HG03571 (cell line): Measurements from ENCODE around the gene NDUFS7.

ENCODE experiments used
- ATAC-seq: cut with Tn5 transposase; IDR thresholded peaks from one replicate; pipeline ENCODE4 v1.9.1; 2021; ENCODE audit not compliant: unreplicated experiment

The NDUFS7 gene

DNA sequence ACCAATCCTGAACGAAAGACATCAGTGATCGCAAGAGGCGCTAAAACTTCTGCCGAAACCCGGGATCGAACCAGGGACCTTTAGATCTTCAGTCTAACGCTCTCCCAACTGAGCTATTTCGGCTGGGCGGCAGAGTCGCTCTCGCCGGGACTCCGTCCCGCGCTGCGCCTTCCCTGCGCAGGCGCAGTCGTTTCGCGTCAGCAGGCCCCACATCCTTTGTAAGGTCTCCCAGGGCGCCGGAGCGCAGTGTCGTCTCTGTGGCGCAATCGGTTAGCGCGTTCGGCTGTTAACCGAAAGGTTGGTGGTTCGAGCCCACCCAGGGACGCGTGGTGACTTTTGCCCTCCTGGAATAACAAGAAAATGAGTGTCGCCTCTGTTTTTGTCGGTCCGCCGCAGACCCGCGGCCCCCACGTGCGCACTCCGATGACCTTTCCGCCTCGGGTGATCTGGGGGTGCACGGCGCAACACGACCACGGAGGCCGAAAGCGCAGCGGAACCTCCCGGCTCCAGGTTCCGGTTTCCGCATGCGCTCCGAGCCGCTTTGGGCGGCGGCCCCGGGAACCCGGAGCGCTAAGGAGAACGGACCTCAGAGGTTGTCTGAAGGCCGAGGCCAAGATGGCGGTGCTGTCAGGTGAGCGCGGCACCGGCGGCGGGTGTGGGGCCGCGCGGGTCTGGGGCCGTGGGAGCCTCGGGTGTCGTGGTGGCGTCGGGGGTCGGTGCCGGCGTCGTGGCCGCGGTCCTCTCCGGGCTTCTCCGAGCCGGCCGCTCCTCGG lies at the start of gene NDUFS7:
Gene NDUFS7, plus strand, starts transcription at position 596 of the 773 bp plus-strand sequence. Its CDS starts 20 bp downstream, at position 616.
- peak; percentile 65 for ATAC-seq

DNA sequence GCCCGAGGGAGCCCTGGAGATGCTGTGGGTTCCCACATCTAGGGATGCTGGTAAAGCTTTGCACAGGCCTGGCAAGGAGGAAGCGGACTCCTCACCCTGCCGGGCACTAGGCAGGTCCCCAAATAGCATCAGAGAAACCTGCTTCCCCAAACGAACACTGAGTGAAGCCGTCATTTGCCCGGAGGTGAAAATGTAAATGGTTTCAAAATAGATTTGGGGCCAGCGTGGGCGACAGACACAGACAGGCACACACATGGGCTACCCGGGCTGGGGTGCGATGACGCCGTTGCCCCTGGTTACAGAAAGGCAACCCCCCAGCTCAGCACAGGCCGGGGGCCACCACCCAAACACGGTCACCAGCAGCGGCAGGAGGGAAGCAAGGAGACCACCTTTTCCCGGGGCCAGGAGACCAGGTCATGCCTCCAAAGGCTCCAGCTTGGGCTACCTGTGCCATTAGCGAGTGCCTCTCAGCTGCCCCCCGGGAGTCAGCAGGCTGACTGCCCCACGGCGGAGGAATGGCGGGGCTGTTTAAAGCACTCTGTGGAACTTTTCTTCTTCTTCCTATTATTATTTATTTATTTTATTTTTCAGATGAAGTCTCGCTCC lies 47.5 kb upstream of the NDUFS7 start:
- ATAC-seq = no peak

DNA sequence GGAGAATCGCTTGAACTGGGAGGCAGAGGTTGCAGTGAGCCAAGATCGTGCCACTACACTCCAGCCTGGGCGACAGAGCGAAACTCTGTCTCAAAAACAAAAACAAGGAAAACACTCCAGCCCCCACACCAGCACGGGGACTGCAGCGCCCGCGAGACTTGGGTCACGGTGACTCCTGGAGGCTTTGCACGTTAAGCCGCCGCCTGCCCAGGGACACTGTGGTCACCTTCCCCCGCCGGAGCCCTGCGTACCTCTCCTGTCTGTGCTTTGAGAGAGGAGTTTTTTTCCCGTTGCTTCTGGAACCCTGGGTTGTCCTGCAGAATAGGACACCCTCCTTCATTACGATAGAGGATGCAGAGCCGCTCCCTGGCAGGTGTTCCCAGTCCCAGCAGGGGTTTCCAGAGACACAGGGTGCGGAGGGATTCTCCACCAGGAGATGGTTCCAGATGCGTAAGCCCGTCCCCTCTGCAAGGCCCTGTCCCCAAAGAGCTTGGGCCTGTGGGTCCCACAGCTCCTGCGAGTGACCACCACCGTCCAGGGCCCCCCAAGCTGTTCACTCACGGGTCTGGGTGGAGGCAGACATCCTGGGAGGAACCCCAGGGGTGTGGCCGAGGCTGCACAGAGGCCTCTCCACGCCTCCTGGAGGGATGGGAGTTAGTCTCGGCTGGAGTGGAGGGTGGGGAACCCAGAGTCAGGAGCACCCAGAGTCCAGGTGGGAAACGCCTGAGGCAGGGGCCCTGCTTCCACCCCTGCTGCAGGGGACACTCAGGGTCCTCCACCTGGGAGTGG lies 42.8 kb upstream of the NDUFS7 start:
- no peak for ATAC-seq

DNA sequence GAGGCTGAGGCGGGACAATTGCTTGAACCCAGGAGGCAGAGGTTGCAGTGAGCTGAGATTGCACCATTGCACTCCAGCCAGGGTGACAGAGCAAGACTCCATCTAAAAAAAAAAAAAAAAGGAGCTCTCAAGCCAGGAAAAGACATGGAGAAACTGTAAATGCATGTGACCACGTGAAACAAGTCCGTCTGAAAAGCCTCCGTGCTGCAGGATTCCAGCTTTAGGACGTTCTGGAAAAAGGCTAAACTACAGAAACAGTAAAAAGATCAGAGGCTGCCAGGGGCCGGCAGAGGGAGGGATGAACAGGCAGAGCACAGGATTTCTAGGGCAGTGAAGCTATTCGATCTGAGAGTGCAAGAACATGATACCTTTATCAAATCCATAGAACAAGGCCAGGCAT lies 40.7 kb upstream of the NDUFS7 start:
- ATAC-seq = no peak

DNA sequence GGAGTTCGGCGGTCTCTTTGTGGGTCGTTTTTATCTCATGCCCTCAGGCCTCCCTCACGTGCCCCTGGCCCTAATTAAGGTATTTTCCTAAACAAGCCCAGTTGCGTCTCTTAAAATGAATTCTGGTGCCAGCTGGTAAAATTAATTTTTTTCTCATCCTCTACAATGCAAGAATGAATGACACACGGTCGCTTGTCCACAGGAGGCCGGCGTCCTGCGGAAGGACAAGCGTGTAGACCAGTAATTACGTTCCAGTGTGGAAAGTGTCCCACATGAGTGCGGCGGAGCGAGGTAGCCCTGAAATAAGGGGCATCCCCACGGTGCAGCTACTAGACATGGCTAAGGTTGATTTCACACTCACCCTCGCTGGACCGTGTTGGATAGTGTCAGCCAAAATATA lies 34.5 kb upstream of the NDUFS7 start:
- ATAC-seq = no peak

DNA sequence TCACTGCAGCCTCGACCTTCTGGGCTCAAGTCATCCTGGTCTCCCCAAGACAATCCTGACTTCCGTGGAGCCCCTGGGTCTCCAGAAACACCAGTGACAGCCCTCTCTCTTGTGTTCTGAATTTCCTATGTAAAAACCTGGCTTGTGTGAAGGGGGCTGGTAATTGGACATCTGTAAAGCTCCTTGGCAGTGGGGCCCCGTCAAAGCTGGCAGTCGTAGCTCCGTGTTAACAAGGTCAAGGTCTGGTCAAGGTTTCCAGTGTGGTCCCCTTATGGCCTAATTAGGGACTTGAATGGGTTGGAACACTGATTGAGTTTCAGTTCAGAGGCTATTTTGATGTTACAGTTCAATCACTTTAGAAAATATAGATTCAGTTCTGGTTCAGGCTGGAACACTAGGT lies 32.8 kb upstream of the NDUFS7 start:
- ATAC-seq = no peak

DNA sequence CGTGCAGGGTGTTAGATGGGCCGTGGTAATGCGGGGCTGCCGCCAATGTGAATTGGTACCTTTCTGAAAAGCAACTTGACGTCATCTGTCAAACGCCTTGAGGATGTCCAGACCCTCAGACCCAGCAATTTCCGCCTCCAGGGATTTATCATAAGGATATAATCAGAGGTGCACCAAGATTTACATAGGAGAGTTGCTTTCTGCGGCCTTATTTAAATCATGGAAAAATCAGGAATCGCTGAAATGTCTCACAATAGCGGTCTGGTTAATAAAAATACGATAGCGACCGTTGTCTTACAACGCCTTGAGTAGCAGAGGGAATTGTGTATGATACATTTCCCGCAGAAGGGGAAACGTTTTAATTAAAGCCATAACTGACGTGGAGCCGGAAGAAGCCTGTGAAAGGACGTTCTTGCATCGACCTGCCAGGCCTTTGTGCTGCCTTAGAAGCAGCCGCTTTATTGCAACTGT lies 32.3 kb upstream of the NDUFS7 start:
- no peak for ATAC-seq

DNA sequence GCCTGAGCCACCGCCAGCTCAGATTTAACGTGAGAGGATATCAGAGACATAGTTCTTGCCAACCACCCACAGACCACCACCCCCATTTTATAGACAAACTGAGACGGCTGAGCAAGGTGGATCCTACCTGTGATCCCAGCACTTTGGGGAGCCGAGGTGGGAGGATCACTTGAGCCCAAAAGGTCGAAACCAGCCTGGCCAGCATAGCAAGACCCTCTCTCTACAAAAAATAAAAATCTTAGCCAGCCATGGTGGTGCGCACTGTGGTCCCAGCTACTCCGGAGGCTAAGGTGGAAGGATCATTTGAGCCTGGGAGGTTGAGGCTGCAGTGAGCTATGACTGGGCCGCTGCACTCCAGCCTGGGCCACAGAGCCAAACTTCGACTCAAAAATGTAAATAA lies 30.6 kb upstream of the NDUFS7 start:
- ATAC-seq = no peak

DNA sequence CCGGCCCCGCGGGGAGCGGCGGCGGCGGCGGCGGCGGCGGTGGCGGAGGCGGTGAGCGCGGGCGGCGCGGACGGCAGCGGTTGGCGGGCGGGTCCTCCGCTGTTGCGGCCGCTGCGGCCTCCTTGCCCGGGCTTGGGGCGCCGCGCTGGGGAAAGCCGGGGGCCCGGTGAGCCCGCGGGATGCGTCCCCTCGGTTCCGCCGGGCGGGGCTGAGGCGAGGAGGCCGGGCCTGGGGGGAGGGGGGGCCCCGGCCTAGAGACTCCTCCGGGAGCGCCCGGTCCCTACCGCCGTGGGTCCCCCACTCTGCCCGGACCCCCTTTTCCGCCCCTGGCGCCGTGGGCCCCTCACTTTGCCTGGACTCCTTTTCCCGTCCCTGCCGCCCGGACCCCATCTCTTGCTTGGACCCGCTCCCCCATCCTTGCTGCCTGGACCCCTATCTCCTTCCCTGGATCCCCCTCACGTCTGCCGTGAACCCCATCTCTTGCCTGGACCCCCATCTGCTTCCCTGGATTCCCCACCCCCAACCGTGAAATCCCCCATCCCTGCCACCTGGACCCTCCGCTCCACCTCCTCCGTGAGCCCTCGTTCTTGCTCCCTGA lies 28.6 kb upstream of the NDUFS7 start:
- ATAC-seq = no peak

DNA sequence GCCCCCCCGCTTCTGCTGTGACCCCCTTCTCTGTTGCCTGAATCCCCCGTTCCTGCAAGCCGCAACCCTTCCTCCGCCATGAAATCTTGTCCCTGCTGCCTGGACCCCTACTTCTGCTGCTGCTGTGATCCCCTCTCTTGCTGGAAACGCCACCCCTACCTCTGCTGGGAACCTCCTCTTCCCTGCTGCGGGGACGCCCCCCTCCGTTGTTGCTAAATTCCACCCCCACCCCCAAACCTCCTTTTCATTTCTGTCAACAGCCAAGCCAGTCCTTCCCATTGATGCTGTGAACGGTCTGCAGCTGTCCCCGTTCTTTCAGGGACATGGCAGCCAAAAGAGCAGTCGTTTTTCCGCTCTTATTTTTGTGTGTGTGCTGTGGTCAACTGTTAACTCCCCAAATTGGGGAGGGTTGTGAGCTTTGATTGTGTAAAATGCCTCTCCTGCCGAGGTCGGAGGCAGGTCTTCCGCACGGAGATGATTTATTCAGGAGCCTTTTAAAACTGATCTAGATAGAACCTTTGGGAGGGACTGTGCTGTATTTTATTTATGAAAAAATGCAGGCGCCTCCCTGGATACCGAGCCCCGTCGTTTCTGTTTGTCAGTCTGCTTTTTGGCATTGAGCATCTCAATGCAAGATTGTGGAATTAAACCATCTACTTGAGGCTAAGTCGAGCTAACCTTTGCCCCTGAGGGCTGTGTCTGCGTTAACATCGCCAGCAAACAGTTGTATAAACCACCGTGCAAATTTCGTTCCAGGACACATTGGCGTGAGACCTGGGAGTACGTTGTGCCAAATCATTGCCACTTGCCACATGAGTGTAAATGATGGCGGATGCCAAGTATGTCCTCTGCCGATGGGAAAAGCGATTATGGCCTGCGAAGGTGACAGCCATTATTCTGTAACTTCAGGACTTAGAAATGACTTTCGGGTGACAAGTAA lies 27.9 kb upstream of the NDUFS7 start:
- no peak for ATAC-seq

DNA sequence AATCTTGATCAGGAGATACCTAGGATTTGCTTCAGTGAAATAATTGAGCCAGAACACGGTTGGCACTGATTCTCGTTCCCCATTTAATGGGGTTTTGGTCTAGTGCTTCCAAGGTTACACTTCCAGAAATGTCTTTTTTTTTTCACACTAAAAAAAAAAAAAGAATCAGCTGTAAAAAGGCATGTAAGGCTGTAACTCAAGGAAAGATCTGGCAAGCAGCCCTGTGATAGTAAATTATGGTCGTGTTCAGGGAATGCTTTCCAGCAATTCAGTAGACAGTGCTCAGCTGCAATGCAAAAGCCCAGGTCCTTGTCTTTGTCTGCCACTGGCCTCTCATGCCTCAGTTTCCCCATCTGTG lies 27.2 kb upstream of the NDUFS7 start:
- no peak for ATAC-seq

DNA sequence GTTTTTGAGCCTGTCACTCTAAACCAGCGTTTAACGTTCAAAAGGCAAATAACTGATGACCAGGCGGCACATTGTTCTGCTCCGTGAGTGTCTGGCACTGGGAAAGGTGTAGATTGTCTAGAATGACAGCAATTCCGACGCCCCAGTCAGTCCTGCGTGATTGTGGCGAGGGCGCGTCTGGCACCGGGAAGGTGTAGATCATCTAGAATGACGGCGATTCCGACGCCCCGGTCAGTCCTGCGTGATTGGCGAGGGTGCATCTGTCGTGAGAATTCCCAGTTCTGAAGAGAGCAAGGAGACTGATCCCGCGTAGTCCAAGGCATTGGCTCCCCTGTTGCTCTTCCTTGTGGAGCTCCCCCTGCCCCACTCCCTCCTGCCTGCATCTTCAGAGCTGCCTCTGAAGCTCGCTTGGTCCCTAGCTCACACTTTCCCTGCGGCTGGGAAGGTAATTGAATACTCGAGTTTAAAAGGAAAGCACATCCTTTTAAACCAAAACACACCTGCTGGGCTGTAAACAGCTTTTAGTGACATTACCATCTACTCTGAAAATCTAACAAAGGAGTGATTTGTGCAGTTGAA lies 26.1 kb upstream of the NDUFS7 start:
- ATAC-seq = no peak

DNA sequence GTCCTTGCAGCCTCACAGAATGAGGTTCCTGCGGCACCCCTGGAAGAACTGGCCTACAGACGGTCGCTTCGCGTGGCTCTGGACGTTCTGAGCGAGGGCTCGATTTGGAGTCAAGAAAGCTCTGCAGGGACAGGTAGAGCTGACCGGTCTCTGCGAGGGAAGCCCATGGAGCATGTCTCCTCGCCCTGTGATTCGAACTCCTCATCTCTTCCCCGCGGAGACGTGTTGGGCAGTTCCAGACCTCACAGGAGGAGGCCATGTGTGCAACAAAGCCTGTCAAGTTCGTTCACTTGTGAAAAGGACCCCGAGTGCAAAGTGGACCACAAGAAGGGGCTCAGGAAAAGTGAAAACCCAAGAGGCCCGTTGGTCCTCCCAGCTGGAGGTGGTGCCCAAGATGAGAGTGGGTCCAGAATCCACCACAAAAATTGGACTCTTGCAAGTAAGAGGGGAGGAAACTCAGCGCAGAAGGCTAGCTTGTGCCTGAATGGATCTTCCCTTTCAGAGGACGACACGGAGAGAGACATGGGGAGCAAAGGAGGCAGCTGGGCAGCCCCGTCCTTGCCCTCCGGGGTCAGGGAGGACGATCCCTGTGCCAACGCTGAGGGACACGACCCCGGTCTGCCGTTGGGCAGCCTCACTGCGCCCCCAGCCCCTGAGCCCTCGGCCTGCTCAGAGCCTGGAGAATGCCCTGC lies 23.4 kb upstream of the NDUFS7 start:
- ATAC-seq = no peak

DNA sequence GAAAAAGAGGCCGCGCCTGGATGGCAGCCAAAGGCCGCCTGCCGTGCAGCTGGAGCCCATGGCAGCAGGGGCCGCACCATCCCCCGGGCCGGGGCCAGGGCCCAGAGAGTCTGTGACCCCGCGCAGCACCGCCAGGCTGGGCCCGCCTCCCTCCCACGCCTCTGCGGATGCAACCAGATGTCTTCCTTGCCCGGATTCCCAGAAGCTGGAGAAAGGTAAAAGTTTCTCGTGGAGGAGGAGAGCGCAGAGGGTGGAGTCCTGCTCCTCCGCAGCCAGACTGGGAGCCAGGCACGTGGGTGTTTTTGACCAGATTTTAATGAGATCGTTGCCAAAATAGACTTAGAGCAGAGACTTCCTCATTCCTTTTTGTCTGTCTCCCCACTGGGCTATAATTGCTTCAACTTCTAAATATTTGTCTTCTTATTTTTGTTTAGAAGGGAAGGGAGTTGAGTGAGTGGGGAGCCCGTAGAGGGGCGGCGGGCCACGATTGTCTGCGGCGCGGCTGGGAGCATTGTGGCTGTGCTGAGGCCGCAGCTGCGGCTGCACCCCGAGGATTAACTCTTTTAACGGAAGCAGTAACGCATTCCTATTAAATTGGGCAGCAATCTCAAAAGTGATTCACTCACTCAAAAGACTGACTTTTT lies 22.8 kb upstream of the NDUFS7 start:
- ATAC-seq = no peak

DNA sequence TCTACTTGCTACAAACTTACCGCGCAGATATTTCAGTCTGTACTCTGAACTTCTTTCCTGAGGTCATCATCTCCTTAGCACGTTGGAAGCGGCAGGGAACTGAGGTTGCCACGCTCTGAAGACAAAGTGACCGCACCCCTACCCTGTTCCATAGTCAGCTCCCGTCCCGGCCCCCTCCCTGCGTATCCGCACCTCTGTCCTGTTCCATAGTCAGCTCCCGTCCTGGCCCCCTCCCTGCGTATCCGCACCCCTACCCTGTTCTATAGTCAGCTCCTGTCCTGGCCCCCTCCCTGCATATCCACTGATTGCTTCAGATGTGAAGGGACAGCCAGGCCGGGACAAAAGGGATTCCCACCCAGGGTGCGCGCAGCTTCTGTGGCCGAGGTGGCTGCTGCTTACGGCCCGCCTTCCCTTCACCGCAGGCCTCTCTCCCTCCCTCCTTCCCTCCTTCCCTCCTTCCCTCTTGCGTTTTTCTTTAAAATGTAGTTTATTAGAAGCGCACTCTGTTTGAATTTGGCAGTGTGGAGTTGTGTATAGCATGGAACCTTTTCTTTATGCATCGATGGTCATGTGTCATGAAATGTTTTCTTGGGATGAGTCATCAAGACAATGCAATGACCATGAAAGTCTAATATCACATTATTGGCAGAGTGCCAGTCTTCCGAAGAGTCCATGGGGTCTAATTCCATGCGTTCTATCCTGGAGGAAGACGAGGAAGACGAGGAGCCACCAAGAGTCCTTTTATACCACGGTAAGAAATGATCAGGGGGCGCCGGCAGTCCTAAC lies 21.9 kb upstream of the NDUFS7 start:
- no peak for ATAC-seq

DNA sequence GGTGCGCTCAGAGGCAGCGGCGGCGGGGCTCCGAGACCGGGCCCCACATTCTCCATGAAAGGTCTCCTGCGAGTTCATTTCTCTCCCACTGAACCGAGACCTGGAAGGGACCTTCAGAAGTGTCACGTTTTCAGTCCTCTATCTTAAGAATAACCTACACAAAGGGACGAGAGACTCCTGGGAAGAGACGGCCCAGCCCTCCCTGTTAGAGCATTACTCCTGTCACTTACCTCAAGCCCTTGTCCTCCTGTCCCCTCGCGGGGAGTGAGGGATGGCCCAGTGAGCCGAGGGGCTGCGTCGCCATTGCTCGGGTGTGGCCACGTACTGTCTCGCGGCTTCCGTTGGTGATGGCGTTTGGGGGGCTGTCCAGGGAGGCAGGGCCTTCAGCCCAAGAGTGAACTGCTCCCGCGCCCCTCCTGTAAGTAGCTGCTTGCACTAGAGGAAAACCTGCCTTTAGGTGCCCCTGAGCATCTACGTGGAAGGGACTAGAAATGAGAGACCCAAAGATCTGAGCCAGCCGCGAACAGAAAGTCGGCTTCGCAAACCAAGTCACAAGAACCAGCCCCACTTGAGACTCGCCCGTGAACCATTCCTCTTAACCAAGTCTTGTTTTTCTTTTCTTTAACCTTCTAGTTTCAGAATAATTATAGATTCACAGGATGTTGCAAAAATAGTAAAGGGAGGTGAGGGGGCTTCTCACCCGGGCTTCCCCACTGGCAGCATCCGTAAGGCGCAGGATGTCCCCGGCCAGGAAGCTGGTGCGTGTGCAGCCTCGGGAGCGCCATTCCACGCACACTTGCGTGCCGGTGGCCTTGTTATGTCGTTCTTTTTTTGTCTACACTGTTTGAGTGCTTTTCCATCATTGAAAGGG lies 21.1 kb upstream of the NDUFS7 start:
- ATAC-seq = no peak

DNA sequence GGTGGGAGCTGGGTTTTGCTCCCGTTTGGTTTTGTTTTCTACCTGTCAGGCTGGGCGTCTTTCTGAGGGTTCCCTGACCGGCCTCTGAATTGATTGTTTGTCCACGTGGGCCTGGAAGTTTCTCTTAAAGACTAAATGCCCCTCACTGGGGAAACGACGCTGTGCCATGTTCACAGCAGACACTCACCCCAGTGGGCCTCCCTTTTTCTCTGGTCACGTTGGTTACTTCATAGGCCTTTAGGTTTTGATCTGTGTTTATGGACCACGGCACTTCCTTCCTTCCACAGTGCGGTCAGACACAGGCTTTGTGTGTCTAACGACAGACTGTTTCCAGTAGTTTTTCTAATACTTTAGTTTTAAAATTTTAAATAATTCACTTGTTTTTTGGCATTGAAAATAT lies 20.1 kb upstream of the NDUFS7 start:
- no peak for ATAC-seq
